Measurements from ENCODE around the gene HS6ST3.

Gene HS6ST3

GRCh38 chr13:96203471-96203870, 113.6 kb downstream of the HS6ST3 start:
- no peak for DNase-seq

- DNase-seq, result no peak
These were observed 125.0 kb downstream of the HS6ST3 start for GRCh38 chr13:96214824-96215445.

GRCh38 chr13:96216543-96216942, 126.6 kb downstream of the HS6ST3 start:
- no peak for DNase-seq

- DNase-seq, result no peak
These were observed 128.6 kb downstream of the HS6ST3 start for GRCh38 chr13:96218475-96218874.

- DNase-seq, result no peak
These were observed 131.6 kb downstream of the HS6ST3 start for GRCh38 chr13:96221471-96221870.

GRCh38 chr13:96223231-96223630, 133.3 kb downstream of the HS6ST3 start:
- DNase-seq, result no peak

GRCh38 chr13:96229356-96229755, 139.4 kb downstream of the HS6ST3 start:
- DNase-seq, result no peak

- DNase-seq, result no peak
These were observed 148.3 kb downstream of the HS6ST3 start for GRCh38 chr13:96238241-96238640.

- no peak for DNase-seq
These were observed 149.0 kb downstream of the HS6ST3 start for GRCh38 chr13:96238861-96239260.

- no peak for DNase-seq
These were observed 153.5 kb downstream of the HS6ST3 start for GRCh38 chr13:96243376-96243775.

GRCh38 chr13:96248103-96248502, 158.2 kb downstream of the HS6ST3 start:
- DNase-seq, result no peak

- DNase-seq, result no peak
These were observed 159.1 kb downstream of the HS6ST3 start for GRCh38 chr13:96248996-96249395.

GRCh38 chr13:96252903-96253302, 163.0 kb downstream of the HS6ST3 start:
- no peak for DNase-seq

- DNase-seq, result no peak
These were observed 183.3 kb downstream of the HS6ST3 start for GRCh38 chr13:96273196-96273595.

GRCh38 chr13:96274046-96274445, 184.1 kb downstream of the HS6ST3 start:
- no peak for DNase-seq

- DNase-seq, result no peak
These were observed 190.0 kb downstream of the HS6ST3 start for GRCh38 chr13:96279904-96280303.

GRCh38 chr13:96284971-96285370, 195.1 kb downstream of the HS6ST3 start:
- no peak for DNase-seq

- DNase-seq, result no peak
These were observed 195.8 kb downstream of the HS6ST3 start for GRCh38 chr13:96285729-96286128.

- DNase-seq, result no peak
These were observed 205.3 kb downstream of the HS6ST3 start for GRCh38 chr13:96294930-96295881.

- no peak for DNase-seq
These were observed 207.5 kb downstream of the HS6ST3 start for GRCh38 chr13:96297360-96297759.

GRCh38 chr13:96299235-96299634, 209.3 kb downstream of the HS6ST3 start:
- no peak for DNase-seq

GRCh38 chr13:96308568-96308967, 218.7 kb downstream of the HS6ST3 start:
- DNase-seq, result no peak

- DNase-seq, result no peak
These were observed 225.1 kb downstream of the HS6ST3 start for GRCh38 chr13:96314974-96315373.

- DNase-seq, result no peak
These were observed 248.1 kb downstream of the HS6ST3 start for GRCh38 chr13:96338030-96338429.

All from DMS79 (cell line).